IMR-90 (cell line): ENCODE data around the gene TSTD2. TPM values are rescaled to one million over a fixed set of nuclear protein-coding genes. Genes with fewer than 3 reads are reported as not detected.

Experiments
- ATAC-seq: fragments of 200-7000 bp; cut with Tn5 transposase; 2 replicates; pipeline ENCODE4 v1.9.1; 2020; ENCODE audit warnings: low read depth, mild to moderate bottlenecking, moderate library complexity
- BruUV-seq: library from RNA; stranded (reverse); fragments of 400-500 nt; replicated peaks from 2 replicates; lab custom pipeline; 2021; lab: Mats Ljungman, UMichigan
- CTCF ChIA-PET: fragments of 300-600 bp; formaldehyde crosslinking; extraction: SDS; loops from one replicate; lab custom pipeline; 2021; ENCODE audit warnings: antibody characterized with exemption; lab: Yijun Ruan, JAX
- POLR2A ChIA-PET: fragments of 300-600 bp; sonication (Branson Sonifier 250); formaldehyde crosslinking; loops from one replicate; lab custom pipeline; 2022; ENCODE audit warnings: antibody characterized with exemption; ENCODE audit not compliant: unreplicated experiment; lab: Charles Lee
- DNase-seq: peaks from one replicate; pipeline ENCODE4 v3.0.0; 2013
- H2AFZ ChIP-seq: replicated peaks from 2 replicates; pipeline ENCODE3; 2013; ENCODE audit warnings: low read length, mild to moderate bottlenecking; ENCODE audit not compliant: poor library complexity
- H2AK5ac ChIP-seq: 2 replicates; pipeline ENCODE4 v1.6.1; 2013; ENCODE audit warnings: low read depth, low read length, inconsistent platforms
- H2AK9ac ChIP-seq: replicated peaks from 2 replicates; pipeline ENCODE3; 2013; ENCODE audit warnings: mild to moderate bottlenecking, low read depth, low read length, moderate library complexity; ENCODE audit not compliant: poor library complexity
- H2BK120ac ChIP-seq: 2 replicates; pipeline ENCODE4 v1.6.1; 2013; ENCODE audit warnings: low read depth, low read length, inconsistent platforms
- H2BK15ac ChIP-seq: 3 replicates; pipeline ENCODE4 v1.6.1; 2013; ENCODE audit warnings: low read depth, low read length, inconsistent platforms
- H2BK20ac ChIP-seq: 2 replicates; pipeline ENCODE4 v1.6.1; 2013; ENCODE audit warnings: low read depth, mild to moderate bottlenecking, inconsistent platforms, low read length, moderate library complexity
- H2BK5ac ChIP-seq: 2 replicates; pipeline ENCODE4 v1.6.1; 2013; ENCODE audit warnings: mild to moderate bottlenecking, low read depth, low read length, inconsistent platforms; ENCODE audit not compliant: poor library complexity, severe bottlenecking
- H3K14ac ChIP-seq: replicated peaks from 2 replicates; pipeline ENCODE4 v1.6.1; 2013; ENCODE audit warnings: low read depth, low read length, inconsistent platforms
- H3K18ac ChIP-seq: 2 replicates; pipeline ENCODE4 v1.6.1; 2013; ENCODE audit warnings: low read depth, low read length, control low read depth
- H3K23ac ChIP-seq: 2 replicates; pipeline ENCODE4 v1.6.1; 2013; ENCODE audit warnings: low read depth, low read length, inconsistent platforms
- H3K27ac ChIP-seq: 2 replicates; pipeline ENCODE4 v1.5.1; 2013; ENCODE audit warnings: mild to moderate bottlenecking, control low read depth, low read length; ENCODE audit not compliant: insufficient read depth
- H3K27me3 ChIP-seq: 2 replicates; pipeline ENCODE4 v1.6.1; 2013; ENCODE audit warnings: low read length; ENCODE audit not compliant: control insufficient read depth, insufficient read depth
- H3K36me3 ChIP-seq: 2 replicates; pipeline ENCODE4 v1.6.1; 2013; ENCODE audit warnings: low read length, mixed read lengths; ENCODE audit not compliant: control insufficient read depth, insufficient read depth
- H3K4ac ChIP-seq: 2 replicates; pipeline ENCODE4 v1.6.1; 2013; ENCODE audit warnings: low read depth, low read length, inconsistent platforms
- H3K4me1 ChIP-seq: 2 replicates; pipeline ENCODE4 v1.6.1; 2013; ENCODE audit warnings: low read length, mixed read lengths; ENCODE audit not compliant: control insufficient read depth, insufficient read depth
- H3K4me2 ChIP-seq: 2 replicates; pipeline ENCODE4 v1.6.1; 2013; ENCODE audit warnings: low read depth, mild to moderate bottlenecking, control low read depth, low read length, moderate library complexity
- H3K4me3 ChIP-seq: 2 replicates; pipeline ENCODE4 v1.5.1; 2013; ENCODE audit warnings: low read depth, mild to moderate bottlenecking, control low read depth, low read length, moderate library complexity; ENCODE audit not compliant: insufficient read depth
- H3K56ac ChIP-seq: 2 replicates; pipeline ENCODE4 v1.6.1; 2013; ENCODE audit warnings: low read length, inconsistent platforms; ENCODE audit not compliant: insufficient read depth; ENCODE audit errors: extremely low read depth
- H3K79me1 ChIP-seq, 2 experiments: 2 replicates each; pipeline ENCODE4 v1.6.1; 2013; ENCODE audit warnings: low read length in 2 of 2, inconsistent platforms in 1 of 2, low read depth in 1 of 2
- H3K9ac ChIP-seq: 2 replicates; pipeline ENCODE4 v1.6.1; 2013; ENCODE audit warnings: low read depth, low read length, control low read depth
- H3K9me1 ChIP-seq: 2 replicates; pipeline ENCODE4 v1.6.1; 2013; ENCODE audit warnings: low read length, inconsistent platforms; ENCODE audit not compliant: insufficient read depth
- H3K9me3 ChIP-seq: 2 replicates; pipeline ENCODE4 v1.6.1; 2013; ENCODE audit warnings: low read length; ENCODE audit not compliant: control insufficient read depth, insufficient read depth
- H4K20me1 ChIP-seq: 2 replicates; pipeline ENCODE4 v1.6.1; 2013; ENCODE audit warnings: low read length, inconsistent platforms; ENCODE audit not compliant: insufficient read depth
- H4K5ac ChIP-seq: 2 replicates; pipeline ENCODE4 v1.6.1; 2013; ENCODE audit warnings: mild to moderate bottlenecking, low read depth, low read length, control low read depth
- H4K8ac ChIP-seq, 2 experiments: 2 replicates each; pipeline ENCODE4 v1.6.1; 2013; ENCODE audit warnings: low read depth in 2 of 2, low read length in 2 of 2, control low read depth in 1 of 2, inconsistent platforms in 1 of 2
- H4K91ac ChIP-seq: 2 replicates; pipeline ENCODE4 v1.6.1; 2013; ENCODE audit warnings: low read depth, low read length, inconsistent platforms; ENCODE audit not compliant: insufficient read depth
- BHLHE40 ChIP-seq: fragments of 150-350 bp; IDR thresholded peaks from 2 replicates; pipeline ENCODE4 v1.6.1; 2016; ENCODE audit warnings: mild to moderate bottlenecking, low read depth, low read length
- FOS ChIP-seq: fragments of 150-350 bp; IDR thresholded peaks from 2 replicates; pipeline ENCODE4 v1.6.1; 2016; ENCODE audit warnings: low read depth, low read length
- NFE2L2 ChIP-seq: fragments of 150-350 bp; IDR thresholded peaks from 2 replicates; pipeline ENCODE4 v1.6.1; 2016; ENCODE audit warnings: low read depth, mild to moderate bottlenecking, low read length
- POLR2A ChIP-seq: IDR thresholded peaks from 2 replicates; pipeline ENCODE4 v1.6.1; 2012; ENCODE audit warnings: mild to moderate bottlenecking, low read depth, low read length
- RAD21 ChIP-seq: IDR thresholded peaks from 2 replicates; pipeline ENCODE4 v1.6.1; 2012; ENCODE audit warnings: low read length, improper control_type of control experiment
- RFX5 ChIP-seq: IDR thresholded peaks from 2 replicates; pipeline ENCODE4 v1.8.0; 2012; ENCODE audit warnings: low read depth, mild to moderate bottlenecking, low read length, moderate library complexity
- WGBS, 2 experiments: methylation state at CpG; one replicate each; pipeline versions ENCODE4 v1.1.5 to v1.1.7; 2013; ENCODE audit warnings: missing lambda C conversion rate in 2 of 2; ENCODE audit not compliant: insufficient read length in 1 of 2; ENCODE audit errors: extremely low coverage in 2 of 2; 5-methylcytosine and 5-hydroxymethylcytosine counted together
- dilution Hi-C: fragments of 300-500 bp; cut with HindIII; formaldehyde crosslinking; loops from one replicate; pipeline ENCODE4 v1.14.3; 2018; ENCODE audit warnings: low sequenced_read_pairs; ENCODE audit not compliant: unreplicated experiment
- in situ Hi-C: fragments of 300-500 bp; cut with MboI; formaldehyde crosslinking; loops from 3 replicates; pipeline ENCODE4 v1.14.3; 2019; ENCODE audit warnings: low sequenced_read_pairs, inconsistent platforms, mixed read lengths
- intact Hi-C: fragments of 100-400 bp; cut with micrococcal nuclease; formaldehyde crosslinking; loops from 2 replicates; pipeline ENCODE4 v1.10.0; 2022
- polyA plus RNA-seq, 3 experiments: library from polyadenylated mRNA; depleted of rRNA; stranded (reverse); fragments of >200 nt; gene quantifications; 2 replicates each; pipeline ENCODE4 v1.2.3, GENCODE V29; 2012; ENCODE audit warnings: low replicate concordance in 1 of 3
- total RNA-seq: library from RNA; depleted of rRNA; stranded (reverse); fragments of >200 nt; gene quantifications from 2 replicates; pipeline ENCODE4 v1.2.3, GENCODE V29; 2012
- TF ChIP-seq, protein P1 (sequence below): fragments of 150-350 bp; IDR thresholded peaks from 2 replicates; pipeline ENCODE4 v1.6.1; 2017; ENCODE audit warnings: mild to moderate bottlenecking, antibody characterized with exemption, low read length, low read depth

TSTD2 gene
- total and polyA plus RNA-seq, 2 of the 4 experiments (the other 2 are of a cell fraction) = 11.2 to 16.3 TPM

DNA sequence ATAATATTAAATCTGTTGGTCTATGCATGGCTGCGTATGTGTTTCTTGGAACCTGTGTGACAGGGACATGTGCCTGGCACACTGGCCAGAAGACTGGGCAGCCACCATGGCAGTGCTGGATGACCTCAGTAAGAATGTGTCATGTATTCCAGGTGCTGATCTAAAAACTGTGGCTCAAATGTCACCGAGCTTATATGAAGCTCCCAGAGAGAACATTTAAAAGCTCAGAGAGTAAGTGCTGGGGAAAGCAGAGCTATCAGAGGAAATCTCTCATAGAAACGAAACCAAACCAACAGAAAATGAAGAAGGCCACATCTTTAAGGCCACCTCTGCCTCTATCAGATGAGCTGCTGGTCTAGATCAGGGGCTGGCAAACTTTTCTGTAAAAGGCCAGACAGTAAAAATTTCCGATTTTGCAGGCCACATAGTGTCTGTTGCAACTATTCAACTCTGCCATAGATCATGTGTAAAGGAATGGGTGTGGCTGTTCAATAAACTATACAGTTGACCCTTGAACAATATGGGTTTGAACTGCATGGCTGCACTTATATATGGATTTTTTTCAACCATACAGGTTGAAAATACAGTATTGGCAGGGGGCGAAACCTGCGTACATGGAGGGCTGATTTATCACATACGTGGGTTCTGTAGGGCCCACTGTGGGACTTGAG, 31.8 kb downstream of the TSTD2 start:
- Histone ChIP-seq H3K4me1 (no peaks in the 10 kb centered on the region; the same call in 1 of the 2 replicates), H3K4me3 (no peak overlapping the region), H3K36me3 (peaks cover 34% of the 10 kb centered on the region), H3K18ac (no peak overlapping the region), H2BK15ac (no peak overlapping the region), H2AK9ac (no peak overlapping the region), H3K27me3 (no peaks in the 10 kb centered on the region), H3K9me1 (no peaks in the 10 kb centered on the region; the same call in 1 of the 2 replicates), H2AK5ac (no peak overlapping the region), H3K27ac (no peak overlapping the region), H2BK20ac (no peak overlapping the region), H3K4ac (no peak overlapping the region), H3K56ac (no peak overlapping the region), H4K20me1 (no peaks in the 10 kb centered on the region), H3K79me1 (no peaks in the 10 kb centered on the region), H2BK5ac (no peak overlapping the region), H3K4me2 (no peak overlapping the region), H3K23ac (no peak overlapping the region), H4K91ac (no peak overlapping the region), H2BK120ac (no peak overlapping the region), H3K14ac (no peak overlapping the region), H3K9ac (no peak overlapping the region), H4K8ac (no peak overlapping the region), H3K9me3 (no peaks in the 10 kb centered on the region), H4K5ac (no peak overlapping the region), H2AFZ (no peak overlapping the region)
- intact Hi-C loops (no loop called here), dilution Hi-C loops (no loop called here), in situ Hi-C loops (no loop called here)
- WGBS, 2 experiments = 100% methylated on average over 1 of the region's 7 CpGs; no CpG with 5 or more reads in 1 of the 2 experiments
- no peak for DNase-seq
- ATAC-seq = no peak
- TF ChIP-seq RAD21 = no peak
- no peak for TF ChIP-seq FOS
- no peak for TF ChIP-seq RFX5
- no peak for TF ChIP-seq POLR2A
- TF ChIP-seq, protein P1, sequence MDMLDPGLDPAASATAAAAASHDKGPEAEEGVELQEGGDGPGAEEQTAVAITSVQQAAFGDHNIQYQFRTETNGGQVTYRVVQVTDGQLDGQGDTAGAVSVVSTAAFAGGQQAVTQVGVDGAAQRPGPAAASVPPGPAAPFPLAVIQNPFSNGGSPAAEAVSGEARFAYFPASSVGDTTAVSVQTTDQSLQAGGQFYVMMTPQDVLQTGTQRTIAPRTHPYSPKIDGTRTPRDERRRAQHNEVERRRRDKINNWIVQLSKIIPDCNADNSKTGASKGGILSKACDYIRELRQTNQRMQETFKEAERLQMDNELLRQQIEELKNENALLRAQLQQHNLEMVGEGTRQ = no peak
- no peak for TF ChIP-seq NFE2L2
- no peak for TF ChIP-seq BHLHE40
- POLR2A ChIA-PET = no interaction called here
- BruUV-seq = no TSS peak
- CTCF ChIA-PET = interaction anchor here (1.0 to 6.6 kb wide), 3 partner anchors 14 to 133 kb away, joined by 3 to 119 read pairs (median 3); no protein-coding TSS in a partner anchor
